ENCODE data around the gene PAQR4.

The PAQR4 gene

DNA sequence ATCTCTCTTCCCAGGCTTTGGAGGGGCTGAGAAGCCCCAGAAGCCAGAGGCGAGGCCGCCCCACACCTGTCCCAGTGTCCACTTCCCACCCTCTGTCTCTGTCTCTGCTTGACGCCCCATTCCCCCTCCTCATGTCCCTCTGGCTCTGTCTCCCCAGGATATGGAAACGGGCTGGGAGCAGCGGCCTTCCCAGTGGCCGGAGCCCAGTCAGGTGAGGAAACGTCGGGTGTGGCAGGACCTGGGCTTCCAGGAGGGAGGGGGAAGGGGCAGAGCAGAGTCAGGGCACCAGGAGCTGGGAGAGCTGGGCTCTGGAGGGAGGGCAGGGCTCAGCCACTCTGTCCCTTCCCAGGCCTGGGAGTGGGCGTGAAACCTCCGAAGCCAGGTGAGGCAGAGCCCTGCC is 21.7 kb downstream of the PAQR4 start:
- no peak for DNase-seq (ENCODE audit: extremely low read depth, low read depth)
- TF ChIP-seq, protein P1, sequence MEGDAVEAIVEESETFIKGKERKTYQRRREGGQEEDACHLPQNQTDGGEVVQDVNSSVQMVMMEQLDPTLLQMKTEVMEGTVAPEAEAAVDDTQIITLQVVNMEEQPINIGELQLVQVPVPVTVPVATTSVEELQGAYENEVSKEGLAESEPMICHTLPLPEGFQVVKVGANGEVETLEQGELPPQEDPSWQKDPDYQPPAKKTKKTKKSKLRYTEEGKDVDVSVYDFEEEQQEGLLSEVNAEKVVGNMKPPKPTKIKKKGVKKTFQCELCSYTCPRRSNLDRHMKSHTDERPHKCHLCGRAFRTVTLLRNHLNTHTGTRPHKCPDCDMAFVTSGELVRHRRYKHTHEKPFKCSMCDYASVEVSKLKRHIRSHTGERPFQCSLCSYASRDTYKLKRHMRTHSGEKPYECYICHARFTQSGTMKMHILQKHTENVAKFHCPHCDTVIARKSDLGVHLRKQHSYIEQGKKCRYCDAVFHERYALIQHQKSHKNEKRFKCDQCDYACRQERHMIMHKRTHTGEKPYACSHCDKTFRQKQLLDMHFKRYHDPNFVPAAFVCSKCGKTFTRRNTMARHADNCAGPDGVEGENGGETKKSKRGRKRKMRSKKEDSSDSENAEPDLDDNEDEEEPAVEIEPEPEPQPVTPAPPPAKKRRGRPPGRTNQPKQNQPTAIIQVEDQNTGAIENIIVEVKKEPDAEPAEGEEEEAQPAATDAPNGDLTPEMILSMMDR (IDR thresholded peaks at IDR 0.05; ENCODE audit: low read depth, low read length), result no peak

DNA sequence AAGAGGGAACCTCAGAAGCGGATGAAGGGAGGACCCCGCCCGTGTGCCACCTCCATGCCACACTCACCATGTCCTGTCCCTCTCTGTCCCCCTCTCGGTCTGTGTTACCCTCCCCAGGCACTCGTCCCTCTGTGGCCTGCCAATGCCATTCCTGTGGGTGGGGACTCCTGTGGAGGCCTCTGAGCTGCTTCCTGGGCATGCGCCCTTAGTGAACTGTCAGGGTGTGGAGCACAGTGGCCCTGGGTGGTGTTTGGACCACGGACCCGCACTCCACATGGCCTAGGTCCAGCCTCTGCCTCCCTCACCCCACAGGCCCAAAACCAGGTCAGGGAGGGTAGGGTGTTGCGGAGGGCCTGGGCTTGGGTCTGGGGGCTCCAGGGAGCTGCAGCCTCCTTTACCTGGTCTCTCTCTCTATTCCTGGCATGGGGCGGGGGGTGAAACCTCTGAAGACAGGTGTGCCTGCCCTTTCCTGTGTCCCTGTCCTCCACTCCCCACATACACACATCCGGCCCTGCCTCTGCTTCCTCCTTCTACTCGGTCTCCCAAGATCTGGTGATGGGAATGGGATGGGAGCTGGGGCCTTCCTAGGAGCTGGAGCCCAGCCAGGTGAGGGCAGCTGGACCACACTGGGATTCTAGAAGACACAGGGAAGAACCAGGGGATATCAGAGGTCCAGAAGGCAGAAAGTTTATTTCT is 22.6 kb downstream of the PAQR4 start:
- DNase-seq (ENCODE audit: extremely low read depth, low read depth), result no peak
- TF ChIP-seq, protein P1 (IDR thresholded peaks at IDR 0.05; ENCODE audit: low read depth, low read length), result no peak

DNA sequence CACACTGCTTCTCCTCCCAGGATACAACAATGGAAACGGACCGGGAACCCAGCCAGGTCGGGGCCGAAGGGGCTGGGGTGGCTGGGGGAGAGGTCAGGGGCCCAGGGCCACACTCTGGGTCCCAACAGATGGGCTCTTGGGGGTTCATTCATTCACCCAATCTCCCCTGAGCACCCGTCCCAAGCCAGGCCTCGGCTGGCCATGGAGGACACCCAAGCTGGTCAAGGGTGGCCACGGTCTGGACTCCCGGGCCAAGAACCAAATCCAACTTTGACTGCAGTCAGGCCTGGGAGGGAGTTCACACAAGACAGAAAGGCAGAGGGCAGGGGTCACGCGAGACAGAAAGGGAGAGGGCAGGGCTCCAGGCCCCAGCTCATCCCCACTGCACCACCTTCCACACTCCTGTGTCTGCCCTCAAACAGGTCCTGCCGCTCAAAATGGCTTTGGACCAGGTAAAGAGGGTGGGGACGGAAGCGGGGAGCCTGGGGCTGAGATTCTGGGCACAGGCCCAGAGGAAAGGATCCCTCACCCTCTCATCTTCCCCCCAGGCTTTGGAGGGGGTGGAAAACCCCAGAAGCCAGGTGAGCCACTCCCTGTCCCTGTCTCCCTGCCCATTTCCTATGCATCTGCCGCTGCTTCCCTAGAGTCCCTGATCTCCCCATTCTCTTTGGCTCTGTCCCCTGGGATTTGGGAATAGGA is 23.4 kb downstream of the PAQR4 start:
- DNase-seq (ENCODE audit: extremely low read depth, low read depth), result no peak
- TF ChIP-seq, protein P1 (IDR thresholded peaks at IDR 0.05; ENCODE audit: low read depth, low read length), result no peak

DNA sequence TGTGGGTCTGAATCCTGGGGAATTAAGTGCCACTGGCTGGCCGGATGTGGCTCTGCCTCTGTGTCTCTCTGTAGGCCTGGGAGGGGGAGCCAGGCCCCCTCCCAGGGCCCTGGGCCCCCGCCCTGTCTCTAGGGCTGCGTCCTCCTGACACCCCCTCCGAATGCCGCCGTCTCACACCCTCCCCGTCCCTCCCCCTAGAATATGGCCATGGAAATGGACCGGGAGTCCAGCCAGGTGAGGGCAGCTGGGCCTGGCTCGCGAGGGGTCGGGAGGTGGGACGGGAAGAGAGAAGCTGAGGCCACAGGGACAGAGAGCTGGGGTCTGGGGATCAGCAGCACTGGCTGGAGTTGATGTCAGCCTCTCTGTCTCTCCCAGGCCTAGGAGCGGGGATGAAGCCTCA is 27.1 kb downstream of the PAQR4 start:
- TF ChIP-seq, protein P1 (IDR thresholded peaks at IDR 0.05; ENCODE audit: low read depth, low read length), result no peak
- no peak for DNase-seq (ENCODE audit: extremely low read depth, low read depth)

DNA sequence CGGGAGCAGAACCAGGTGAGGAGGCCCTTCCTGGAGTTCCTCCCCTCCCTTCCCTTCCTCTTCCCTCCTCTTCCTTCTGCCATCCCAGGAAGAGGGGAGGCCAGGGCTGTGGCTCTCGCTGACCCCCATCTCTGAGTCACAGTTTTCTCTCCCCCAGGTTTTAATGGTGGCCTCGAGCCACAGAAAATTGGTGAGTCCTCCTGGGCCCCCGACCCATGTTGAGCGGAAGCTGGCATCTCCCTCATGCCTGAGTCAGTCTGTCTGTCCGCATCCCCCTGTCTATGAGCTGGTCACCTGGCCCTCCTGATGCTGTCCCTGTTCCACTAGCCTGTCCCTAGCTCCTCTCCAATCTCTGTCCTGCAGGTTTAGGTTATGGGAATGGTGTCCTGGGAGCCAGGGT is 30.8 kb downstream of the PAQR4 start:
- no peak for DNase-seq (ENCODE audit: extremely low read depth, low read depth)
- TF ChIP-seq, protein P1 (IDR thresholded peaks at IDR 0.05; ENCODE audit: low read depth, low read length), result no peak

DNA sequence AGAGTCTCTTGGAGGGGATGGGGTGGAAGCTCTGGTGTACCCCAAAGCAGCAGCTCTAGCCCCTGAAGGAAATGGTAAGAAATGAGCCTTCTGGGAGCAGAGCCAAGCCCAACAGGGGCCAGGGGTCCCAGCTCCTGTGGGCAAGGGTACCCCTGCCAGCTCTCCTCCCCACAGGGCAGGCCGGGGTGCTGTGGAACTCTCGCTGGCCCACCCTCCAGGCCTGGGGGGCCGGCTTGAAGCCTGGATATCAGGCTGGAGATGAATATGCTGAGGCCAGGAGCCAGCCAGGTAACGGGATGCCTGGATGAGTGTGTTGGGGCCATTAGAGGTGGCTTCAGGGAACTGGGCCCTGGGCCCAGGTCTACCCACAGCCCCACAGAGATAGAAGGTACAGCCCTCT is 31.4 kb downstream of the PAQR4 start:
- TF ChIP-seq, protein P1 (IDR thresholded peaks at IDR 0.05; ENCODE audit: low read depth, low read length), result no peak
- DNase-seq (ENCODE audit: extremely low read depth, low read depth), result no peak

DNA sequence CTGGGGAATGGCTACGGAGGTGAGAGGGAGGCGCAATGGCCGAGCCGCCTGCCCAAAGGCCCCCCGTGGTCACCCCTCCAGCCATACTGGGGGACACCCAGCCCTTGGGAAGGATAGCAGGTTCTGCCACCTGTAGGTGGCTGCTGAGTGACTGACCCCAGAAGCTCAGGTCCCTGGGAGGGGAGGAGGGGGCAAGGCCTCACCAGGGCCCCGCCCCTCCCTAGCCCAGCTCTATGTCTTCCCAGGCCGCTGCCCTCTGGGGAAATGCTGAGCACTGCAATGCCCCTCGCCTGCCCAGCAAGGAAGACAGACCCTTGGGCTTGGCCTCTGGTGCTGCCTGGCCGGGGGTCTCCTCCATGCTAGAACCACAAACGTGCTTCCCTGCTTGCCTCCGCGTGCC is 32.2 kb downstream of the PAQR4 start:
- TF ChIP-seq, protein P1 (IDR thresholded peaks at IDR 0.05; ENCODE audit: low read depth, low read length), result no peak
- no peak for DNase-seq (ENCODE audit: extremely low read depth, low read depth)

Measured in AG09319 (cell line).